Stimulated activated CD8-positive, alpha-beta memory T cell treated with anti-CD3 and anti-CD28 coated beads, Interleukin-7, amount 100 ng/mL, for 24 hours (primary cell): Measurements from ENCODE around the gene POFUT1.
A peak's percentile ranks its signal among the peaks of the same experiment; 100 is the strongest.
"Not testable (repeated sequence)": the region's sequence is repeated elsewhere in the genome, so short reads cannot be mapped to it uniquely, and the experiment has no call there.

Experiments used
- DNase-seq: peaks from one replicate; pipeline ENCODE4 v3.0.0-alpha.2; 2020; ENCODE audit warnings: low read depth

POFUT1 gene

GRCh38 chr20:32207626-32208498, at the start of gene POFUT1, which contains the start of gene PLAGL2:
POFUT1 (plus strand) TSS chr20:32207880; CDS start chr20:32207942, 62 bp downstream.
PLAGL2 (minus strand) TSS chr20:32207743; CDS start chr20:32202178, 5,565 bp downstream.
- peak; percentile 79 for DNase-seq

GRCh38 chr20:32158351-32158750, 49.3 kb upstream of the POFUT1 start:
- DNase-seq: no peak

GRCh38 chr20:32158943-32159660, 48.6 kb upstream of the POFUT1 start:
- no peak for DNase-seq

GRCh38 chr20:32159766-32160221, 47.9 kb upstream of the POFUT1 start:
- DNase-seq: no peak

GRCh38 chr20:32160341-32160740, 47.3 kb upstream of the POFUT1 start:
- DNase-seq: no peak

- no peak for DNase-seq
Measured at GRCh38 chr20:32162351-32162750, 45.3 kb upstream of the POFUT1 start.

GRCh38 chr20:32163951-32164350, 43.7 kb upstream of the POFUT1 start:
- DNase-seq: no peak

GRCh38 chr20:32164984-32165735, 42.5 kb upstream of the POFUT1 start:
- no peak for DNase-seq

GRCh38 chr20:32165836-32166545, 41.7 kb upstream of the POFUT1 start:
- DNase-seq: no peak

- DNase-seq: no peak
Measured at GRCh38 chr20:32167552-32167951, 40.1 kb upstream of the POFUT1 start.

GRCh38 chr20:32168184-32168910, 39.3 kb upstream of the POFUT1 start:
- DNase-seq: no peak

GRCh38 chr20:32177696-32178095, 30.0 kb upstream of the POFUT1 start:
- not testable (repeated sequence) for DNase-seq

GRCh38 chr20:32179515-32179914, 28.2 kb upstream of the POFUT1 start:
- no peak for DNase-seq

GRCh38 chr20:32179934-32180333, 27.7 kb upstream of the POFUT1 start:
- no peak for DNase-seq

- DNase-seq: no peak
Measured at GRCh38 chr20:32181606-32182005, 26.1 kb upstream of the POFUT1 start.

- no peak for DNase-seq
Measured at GRCh38 chr20:32183947-32184635, 23.6 kb upstream of the POFUT1 start.

- no peak for DNase-seq
Measured at GRCh38 chr20:32184961-32185603, 22.6 kb upstream of the POFUT1 start.

- no peak for DNase-seq
Measured at GRCh38 chr20:32186506-32186905, 21.2 kb upstream of the POFUT1 start.

GRCh38 chr20:32188376-32189122, 19.1 kb upstream of the POFUT1 start:
- no peak for DNase-seq
